ENCODE data around the gene VAX1. TPM values are rescaled to one million over a fixed set of nuclear protein-coding genes. Genes with fewer than 3 reads are reported as not detected.

VAX1 gene
- total and polyA plus RNA-seq, 2 donors (not counting 1 experiment from before 2014, with no cell fraction given) = not detected

- no peaks in the 10 kb centered on the region for H3K79me2 ChIP-seq (ENCODE audit: control insufficient read depth, insufficient read depth, low read length)
- no peak for ATAC-seq (ENCODE audit: low read depth)
- H3K4me3 ChIP-seq (ENCODE audit: control extremely low read depth in 1 of 5, extremely low read depth in 1 of 5, insufficient read depth in 1 of 5, low read depth in 2 of 5, low read length in 4 of 5) = no peak overlapping the region
- H3K4me1 ChIP-seq (ENCODE audit: control insufficient read depth in 2 of 2, insufficient read depth in 2 of 2, low read length in 2 of 2) = peaks cover 24 to 26% of the 10 kb centered on the region in 2 donors
- peak; percentile 13 for DNase-seq
- H4K20me1 ChIP-seq (ENCODE audit: control insufficient read depth, insufficient read depth, low read length, poor library complexity, severe bottlenecking) = no peaks in the 10 kb centered on the region
- no peak overlapping the region for H3K27ac ChIP-seq (ENCODE audit: low read length in 2 of 2)
- Mint-ChIP-seq H3K9me3 (ENCODE audit: insufficient read depth) (peaks cover 2% of the 10 kb centered on the region), H3K27ac (no peak overlapping the region), H3K4me1 (peaks cover 21% of the 10 kb centered on the region), H3K27me3 (peaks cover 65% of the 10 kb centered on the region), H3K4me3 (no peak overlapping the region)
- no peak overlapping the region for H3K4me2 ChIP-seq (replicated peaks; ENCODE audit: low read depth, low read length, poor library complexity, severe bottlenecking)
- H3K36me3 ChIP-seq (replicated peaks in 1 of 2; ENCODE audit: control extremely low read depth in 1 of 2, control insufficient read depth in 1 of 2, extremely low read depth in 1 of 2, insufficient read depth in 2 of 2, low read length in 1 of 2) = no peaks in the 10 kb centered on the region
- H3K27me3 ChIP-seq (replicated peaks in 1 of 4; ENCODE audit: control extremely low read depth in 1 of 4, control insufficient read depth in 3 of 4, insufficient read depth in 4 of 4, low read length in 3 of 4) = peaks cover 0 to 95% (median 71%) of the 10 kb centered on the region in 4 experiments
- intact Hi-C loops (cut with micrococcal nuclease) = loop anchor here (5.0 kb wide), 1 partner anchor 35 kb away; no protein-coding TSS in a partner anchor
- 19% methylated on average over 20 of the region's 21 CpGs for WGBS (ENCODE audit: insufficient coverage)
- TF ChIP-seq CTCF (IDR thresholded peaks at IDR 0.05) = no peak
- no peak for TF ChIP-seq EZH2 (IDR thresholded peaks at IDR 0.05; ENCODE audit: borderline replicate concordance, insufficient read depth, low read depth, low read length, poor library complexity, severe bottlenecking)
- peaks cover 0 to 48% (median 0%) of the 10 kb centered on the region in 3 donors for H3K9me3 ChIP-seq (ENCODE audit: control extremely low read depth in 1 of 3, control insufficient read depth in 2 of 3, insufficient read depth in 1 of 3, low read length in 2 of 3)
- CTCF ChIA-PET = interaction anchor here (1.0 to 4.1 kb wide), 10 partner anchors 8 to 379 kb away, joined by 3 to 35 read pairs (median 4); no protein-coding TSS in a partner anchor
- no peak overlapping the region for H3K9ac ChIP-seq (ENCODE audit: low read length)
- POLR2A ChIA-PET = no interaction called here
- no peak overlapping the region for H2AFZ ChIP-seq (ENCODE audit: insufficient read depth, low read depth, low read length, poor library complexity, severe bottlenecking)
Observed at GRCh38 chr10:117167346-117167788, 29.3 kb upstream of the VAX1 start.
